WTC11 (cell line): Measurements from ENCODE around the gene CCNB2. TPM values are rescaled to one million over a fixed set of nuclear protein-coding genes. Genes with fewer than 3 reads are reported as not detected.

Source experiments
- ATAC-seq: fragments of 200-7000 bp; cut with Tn5 transposase; 2 replicates; pipeline ENCODE4 v1.10.0; 2021; ENCODE audit warnings: mild to moderate bottlenecking, moderate library complexity
- CTCF ChIA-PET: fragments of 300-600 bp; sonication (Branson Sonifier 250); formaldehyde crosslinking; loops from one replicate; lab custom pipeline; 2021; ENCODE audit warnings: antibody characterized with exemption; lab: Charles Lee
- POLR2A ChIA-PET: fragments of 350-600 bp; sonication (Branson Sonifier 250); formaldehyde crosslinking; loops from one replicate; lab custom pipeline; 2021; ENCODE audit warnings: antibody characterized with exemption; lab: Charles Lee
- DNase-seq: peaks from one replicate; pipeline ENCODE4 v3.0.0; 2021; ENCODE audit warnings: low spot score
- H3K27ac Mint-ChIP-seq: 2 replicates; pipeline ENCODE4 v1.8.0; 2021; ENCODE audit warnings: mixed read lengths
- H3K27me3 Mint-ChIP-seq: 2 replicates; pipeline ENCODE4 v1.8.0; 2021; ENCODE audit warnings: low read depth, mild to moderate bottlenecking, moderate library complexity, mixed read lengths
- H3K36me3 Mint-ChIP-seq: 2 replicates; pipeline ENCODE4 v1.8.0; 2021; ENCODE audit warnings: mixed read lengths
- H3K4me1 Mint-ChIP-seq: 2 replicates; pipeline ENCODE4 v1.8.0; 2022; ENCODE audit warnings: mixed read lengths
- H3K4me3 Mint-ChIP-seq: 2 replicates; pipeline ENCODE4 v1.8.0; 2021; ENCODE audit warnings: mild to moderate bottlenecking, moderate library complexity, mixed read lengths
- H3K9me3 Mint-ChIP-seq: 2 replicates; pipeline ENCODE4 v1.8.0; 2021; ENCODE audit warnings: mixed read lengths
- AFF4 ChIP-seq: sonication (generic); formaldehyde crosslinking; IDR thresholded peaks from 2 replicates; pipeline ENCODE4 v1.8.1; 2023; ENCODE audit warnings: mild to moderate bottlenecking, missing genetic modification reagents, borderline replicate concordance
- CTCF ChIP-seq: fragments of 200-600 bp; IDR thresholded peaks from 2 replicates; pipeline ENCODE4 v1.8.0; 2022; ENCODE audit warnings: antibody characterized with exemption
- ETV6 ChIP-seq: sonication (generic); formaldehyde crosslinking; IDR thresholded peaks from 2 replicates; pipeline ENCODE4 v1.8.1; 2022; ENCODE audit warnings: mild to moderate bottlenecking, missing genetic modification reagents
- GRHL2 ChIP-seq: fragments of 250-450 bp; sonication (Bioruptor Pico); IDR thresholded peaks from 2 replicates; pipeline ENCODE4 v1.8.0; 2022; ENCODE audit warnings: mild to moderate bottlenecking, moderate library complexity; ENCODE audit not compliant: insufficient replicate concordance, severe bottlenecking
- NFE2L1 ChIP-seq: sonication (generic); formaldehyde crosslinking; IDR thresholded peaks from 2 replicates; pipeline ENCODE4 v1.8.1; 2023; ENCODE audit warnings: missing genetic modification reagents
- NR1H2 ChIP-seq: sonication (generic); formaldehyde crosslinking; IDR thresholded peaks from 2 replicates; pipeline ENCODE4 v1.9.0; 2021; ENCODE audit warnings: mild to moderate bottlenecking, moderate library complexity, missing genetic modification reagents
- NR2C2 ChIP-seq: sonication (generic); formaldehyde crosslinking; IDR thresholded peaks from 2 replicates; pipeline ENCODE4 v1.8.0; 2022; ENCODE audit warnings: mild to moderate bottlenecking, missing genetic modification reagents
- PRRX2 ChIP-seq: fragments of 250-450 bp; sonication (Bioruptor Pico); IDR thresholded peaks from 2 replicates; pipeline ENCODE4 v1.8.0; 2021; ENCODE audit warnings: mild to moderate bottlenecking
- RELA ChIP-seq: sonication (generic); formaldehyde crosslinking; IDR thresholded peaks from 2 replicates; pipeline ENCODE4 v1.8.1; 2022; ENCODE audit warnings: missing genetic modification reagents, mild to moderate bottlenecking, borderline replicate concordance
- USF1 ChIP-seq: sonication (generic); formaldehyde crosslinking; IDR thresholded peaks from 2 replicates; pipeline ENCODE4 v1.8.0; 2022; ENCODE audit warnings: mild to moderate bottlenecking, missing genetic modification reagents
- ZBTB43 ChIP-seq: sonication (generic); formaldehyde crosslinking; IDR thresholded peaks from 2 replicates; pipeline ENCODE4 v1.8.1; 2023; ENCODE audit warnings: mild to moderate bottlenecking, missing genetic modification reagents
- ZNF532 ChIP-seq: fragments of 250-450 bp; sonication (Bioruptor Pico); IDR thresholded peaks from 2 replicates; pipeline ENCODE4 v1.9.0; 2021; ENCODE audit warnings: mild to moderate bottlenecking, borderline replicate concordance
- total RNA-seq: library from RNA; stranded (reverse); gene quantifications from 3 replicates; pipeline ENCODE4 v1.2.3, GENCODE V29; 2021

Gene CCNB2
- total RNA-seq, 1 experiment from 2014 or later = 93.3 TPM

GRCh38 chr15:59074607-59075006 is 30.3 kb upstream of the CCNB2 start:
- H3K36me3 Mint-ChIP-seq = peaks cover 52% of the 10 kb centered on the region
- H3K4me3 Mint-ChIP-seq = no peak overlapping the region
- no peaks in the 10 kb centered on the region for H3K27me3 Mint-ChIP-seq
- TF ChIP-seq USF1 (CRISPR knock-in tag) (no peak), RELA (CRISPR knock-in tag) (no peak), ETV6 (no peak)
- ChIA-PET POLR2A (no interaction called here), CTCF (no interaction called here)
- peaks cover 11% of the 10 kb centered on the region for H3K9me3 Mint-ChIP-seq
- H3K27ac Mint-ChIP-seq = no peak overlapping the region
- DNase-seq = no peak
- H3K4me1 Mint-ChIP-seq = no peaks in the 10 kb centered on the region
- no peak for ATAC-seq

- CTCF ChIA-PET = no interaction called here
- no peaks in the 10 kb centered on the region for H3K27me3 Mint-ChIP-seq
- no peak for ATAC-seq
- H3K4me3 Mint-ChIP-seq = no peak overlapping the region
- peaks cover 7% of the 10 kb centered on the region for H3K4me1 Mint-ChIP-seq
- H3K9me3 Mint-ChIP-seq = no peaks in the 10 kb centered on the region
- no peak for DNase-seq
- H3K36me3 Mint-ChIP-seq = peaks cover 24% of the 10 kb centered on the region
- POLR2A ChIA-PET = no interaction called here
- no peak overlapping the region for H3K27ac Mint-ChIP-seq
- TF ChIP-seq GRHL2 (CRISPR knock-in tag) (no peak), NR1H2 (no peak), NFE2L1 (CRISPR knock-in tag) (no peak), NR2C2 (CRISPR knock-in tag) (no peak), PRRX2 (no peak), ZBTB43 (no peak), ZNF532 (CRISPR knock-in tag) (no peak), AFF4 (CRISPR knock-in tag) (no peak), CTCF (no peak)
These were observed 17.2 kb upstream of the CCNB2 start for GRCh38 chr15:59087731-59088130.
